HG02759 (cell line): ENCODE results near the gene PLCB3.
A peak's percentile ranks its signal among the peaks of the same experiment; 100 is the strongest.

Experiments
- ATAC-seq: cut with Tn5 transposase; IDR thresholded peaks from one replicate; pipeline ENCODE4 v1.9.1; 2021; ENCODE audit warnings: mild to moderate bottlenecking, moderate library complexity; ENCODE audit not compliant: unreplicated experiment

The PLCB3 gene

GRCh38 chr11:64235437-64236161, 15.7 kb upstream of the PLCB3 start:
- no peak for ATAC-seq

GRCh38 chr11:64237484-64237951, 13.8 kb upstream of the PLCB3 start:
- ATAC-seq, result no peak

GRCh38 chr11:64238076-64238475, 13.3 kb upstream of the PLCB3 start:
- no peak for ATAC-seq

- ATAC-seq, result no peak
Measured at GRCh38 chr11:64238999-64239398, 12.3 kb upstream of the PLCB3 start.

GRCh38 chr11:64239662-64240434, 11.5 kb upstream of the PLCB3 start:
- no peak for ATAC-seq

GRCh38 chr11:64240435-64241240, 10.7 kb upstream of the PLCB3 start, which contains the start of gene FKBP2:
Gene FKBP2, plus strand, starts transcription at chr11:64241095. Its CDS starts 1,293 bp downstream, at chr11:64242388.
- ATAC-seq, result peak; percentile 60

- ATAC-seq, result peak; percentile 71
Measured at GRCh38 chr11:64241241-64241490, 10.2 kb upstream of the PLCB3 start.

- peak; percentile 4 for ATAC-seq
Measured at GRCh38 chr11:64241491-64242374, 9.6 kb upstream of the PLCB3 start.

- no peak for ATAC-seq
Measured at GRCh38 chr11:64243236-64243854, 8.0 kb upstream of the PLCB3 start.

- ATAC-seq, result no peak
Measured at GRCh38 chr11:64244107-64244506, 7.2 kb upstream of the PLCB3 start.

GRCh38 chr11:64244966-64245365, 6.4 kb upstream of the PLCB3 start:
- ATAC-seq, result no peak

GRCh38 chr11:64245401-64245796, 5.9 kb upstream of the PLCB3 start:
- ATAC-seq, result no peak

GRCh38 chr11:64245797-64246620, 5.3 kb upstream of the PLCB3 start:
- ATAC-seq, result no peak

GRCh38 chr11:64246621-64246870, 4.8 kb upstream of the PLCB3 start:
- peak; percentile 22 for ATAC-seq

GRCh38 chr11:64246871-64247728, 4.2 kb upstream of the PLCB3 start, which contains the start of gene PPP1R14B:
Gene PPP1R14B, minus strand, starts transcription at chr11:64246943. Its CDS starts 270 bp downstream, at chr11:64246673.
- ATAC-seq, result peak; percentile 40

- ATAC-seq, result no peak
Measured at GRCh38 chr11:64247729-64248531, 3.4 kb upstream of the PLCB3 start.

- no peak for ATAC-seq
Measured at GRCh38 chr11:64248578-64248977, 2.8 kb upstream of the PLCB3 start.

- no peak for ATAC-seq
Measured at GRCh38 chr11:64249038-64249437, 2.3 kb upstream of the PLCB3 start.
